H1 (cell line): ENCODE measurements around the gene ZNF750.

Source experiments
- CTCF ChIP-seq, 3 experiments: IDR thresholded peaks; 1 replicate in 2 of 3; 2 replicates in 1 of 3; pipeline versions ENCODE4 v1.5.1 to v1.6.1; 2011; ENCODE audit warnings: low read length in 3 of 3, mild to moderate bottlenecking in 3 of 3, inconsistent platforms in 2 of 3, low read depth in 1 of 3, moderate library complexity in 1 of 3; ENCODE audit not compliant: insufficient read depth in 1 of 3; ENCODE audit errors: control extremely low read depth in 1 of 3
- POLR2A ChIP-seq, 2 experiments: IDR thresholded peaks; 1 replicate in 1 of 2; 2 replicates in 1 of 2; pipeline ENCODE4 v1.6.1; 2011; ENCODE audit warnings: low read depth in 2 of 2, low read length in 2 of 2, mild to moderate bottlenecking in 2 of 2; ENCODE audit errors: control extremely low read depth in 1 of 2

- TF ChIP-seq CTCF (IDR thresholded peaks at IDR 0.05; ENCODE audit: control extremely low read depth in 1 of 3, insufficient read depth in 1 of 3, low read depth in 1 of 3, low read length in 3 of 3) (no peak), POLR2A (IDR thresholded peaks at IDR 0.05; ENCODE audit: control extremely low read depth in 1 of 2, low read depth in 2 of 2, low read length in 2 of 2) (no peak)
These were observed 28.0 kb upstream of the ZNF750 start for GRCh38 chr17:82867763-82868325.
